ENCODE measurements around the gene YJEFN3. TPM values are rescaled to one million over a fixed set of nuclear protein-coding genes. Genes with fewer than 3 reads are reported as not detected.

YJEFN3 gene
- total RNA-seq, 1 experiment from 2014 or later, result 18.5 TPM

DNA sequence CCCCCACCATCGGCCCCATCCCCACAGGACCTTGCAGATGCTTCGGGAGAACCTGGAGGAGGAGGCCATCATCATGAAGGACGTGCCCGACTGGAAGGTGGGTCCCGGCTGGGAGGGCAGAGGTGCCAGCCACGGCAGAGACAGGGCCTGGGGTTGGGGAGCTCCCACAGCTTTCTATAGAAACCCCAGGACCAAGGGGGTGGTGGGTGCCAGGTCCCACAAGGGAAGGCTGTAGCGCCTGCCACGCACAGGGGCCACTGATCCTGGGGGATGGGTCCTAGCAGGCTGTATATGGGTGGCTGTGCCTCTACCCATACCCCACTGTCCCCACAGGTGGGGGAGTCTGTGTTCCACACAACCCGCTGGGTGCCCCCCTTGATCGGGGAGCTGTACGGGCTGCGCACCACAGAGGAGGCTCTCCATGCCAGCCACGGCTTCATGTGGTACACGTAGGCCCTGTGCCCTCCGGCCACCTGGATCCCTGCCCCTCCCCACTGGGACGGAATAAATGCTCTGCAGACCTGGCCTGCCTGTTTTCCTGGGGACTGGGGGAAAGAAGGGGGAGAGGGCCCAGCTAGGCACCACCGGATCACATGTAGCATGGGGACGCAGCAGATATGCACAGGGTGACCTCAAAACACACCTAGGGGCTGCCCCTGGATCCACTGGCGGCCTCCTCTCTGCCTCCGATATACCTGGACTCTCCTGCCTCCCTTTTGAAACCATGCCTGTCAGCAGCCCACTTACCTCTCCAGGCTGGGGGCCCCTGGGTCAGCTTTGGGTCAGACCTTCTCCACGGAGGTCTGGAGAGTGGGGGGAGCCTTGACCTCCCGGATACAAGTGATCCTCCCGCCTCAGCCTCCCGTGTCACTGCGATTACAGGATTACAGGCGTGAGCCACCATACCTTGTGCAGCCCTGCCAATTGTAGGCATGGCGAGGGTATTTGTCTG, 761 bp upstream of the YJEFN3 start:
- Histone ChIP-seq H3K36me3 (ENCODE audit: low read depth) (peaks cover 5% of the 10 kb centered on the region; the same call in 1 of the 2 replicates), H3K27ac (no peak overlapping the region), H3K9me2 (ENCODE audit: insufficient read depth) (no peaks in the 10 kb centered on the region), H3K9me3 (ENCODE audit: insufficient read depth, low read depth) (no peaks in the 10 kb centered on the region), H3K79me2 (ENCODE audit: low read depth) (peaks cover 2% of the 10 kb centered on the region), H4K20me1 (ENCODE audit: insufficient read depth) (peaks cover 37% of the 10 kb centered on the region), H2AFZ (no peak overlapping the region), H3K4me3 (no peak overlapping the region), H3K27me3 (ENCODE audit: insufficient read depth, low read depth) (no peaks in the 10 kb centered on the region), H3K4me1 (replicated peaks; ENCODE audit: insufficient read depth) (no peaks in the 10 kb centered on the region), H3F3A (ENCODE audit: insufficient read depth, low read depth) (peaks cover 25% of the 10 kb centered on the region), H3K4me2 (no peak overlapping the region)
- intact Hi-C loops (cut with micrococcal nuclease; ENCODE audit: unreplicated experiment), result no loop called here
- ChIA-PET CTCF (interaction anchor here (0.6 kb wide), 2 partner anchors 25 to 84 kb away, joined by 3 to 5 read pairs; no protein-coding TSS in a partner anchor), POLR2A (ENCODE audit: unreplicated experiment) (no interaction called here)
- no TSS peak for BruUV-seq (replicated peaks)
- DNase-seq, result no peak
- TF ChIP-seq, protein P1, sequence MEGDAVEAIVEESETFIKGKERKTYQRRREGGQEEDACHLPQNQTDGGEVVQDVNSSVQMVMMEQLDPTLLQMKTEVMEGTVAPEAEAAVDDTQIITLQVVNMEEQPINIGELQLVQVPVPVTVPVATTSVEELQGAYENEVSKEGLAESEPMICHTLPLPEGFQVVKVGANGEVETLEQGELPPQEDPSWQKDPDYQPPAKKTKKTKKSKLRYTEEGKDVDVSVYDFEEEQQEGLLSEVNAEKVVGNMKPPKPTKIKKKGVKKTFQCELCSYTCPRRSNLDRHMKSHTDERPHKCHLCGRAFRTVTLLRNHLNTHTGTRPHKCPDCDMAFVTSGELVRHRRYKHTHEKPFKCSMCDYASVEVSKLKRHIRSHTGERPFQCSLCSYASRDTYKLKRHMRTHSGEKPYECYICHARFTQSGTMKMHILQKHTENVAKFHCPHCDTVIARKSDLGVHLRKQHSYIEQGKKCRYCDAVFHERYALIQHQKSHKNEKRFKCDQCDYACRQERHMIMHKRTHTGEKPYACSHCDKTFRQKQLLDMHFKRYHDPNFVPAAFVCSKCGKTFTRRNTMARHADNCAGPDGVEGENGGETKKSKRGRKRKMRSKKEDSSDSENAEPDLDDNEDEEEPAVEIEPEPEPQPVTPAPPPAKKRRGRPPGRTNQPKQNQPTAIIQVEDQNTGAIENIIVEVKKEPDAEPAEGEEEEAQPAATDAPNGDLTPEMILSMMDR (conservative IDR thresholded peaks at IDR 0.05), result no peak
- no peak for TF ChIP-seq EZH2 (IDR thresholded peaks at IDR 0.05; ENCODE audit: low read depth)

DNA sequence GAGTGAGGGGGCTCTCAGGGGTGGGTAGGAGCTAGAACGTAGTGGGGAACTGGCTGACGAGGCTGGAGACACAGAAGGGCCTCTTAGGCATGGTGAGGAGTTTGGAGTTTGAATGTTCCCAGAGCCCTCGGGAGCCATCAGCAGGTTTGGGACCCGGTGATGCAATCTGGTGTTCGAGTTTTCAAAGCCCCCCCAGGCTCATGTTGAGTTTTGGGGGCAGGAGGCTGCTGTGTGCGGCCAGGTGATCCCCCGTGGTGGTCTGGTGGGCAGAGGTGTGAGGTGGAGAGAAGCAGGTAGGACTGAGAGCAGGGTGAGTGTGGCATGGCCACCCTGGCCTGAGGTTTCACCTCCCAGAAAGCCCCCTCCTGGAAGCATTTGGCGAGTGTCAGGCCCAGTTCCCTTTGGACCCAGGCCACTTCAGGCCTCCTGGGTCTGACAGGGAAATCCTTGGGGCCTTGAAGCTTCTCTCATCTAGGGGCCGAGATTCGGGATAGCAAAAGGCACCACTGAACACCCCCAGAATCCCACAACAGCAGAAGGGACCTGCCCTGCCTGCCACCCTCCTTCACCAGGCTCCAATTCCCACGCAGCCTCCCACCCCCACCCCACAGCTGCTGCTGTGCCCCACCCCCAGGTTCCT, 1.2 kb downstream of the YJEFN3 start:
- Histone ChIP-seq H3K36me3 (ENCODE audit: low read depth) (peaks cover 5% of the 10 kb centered on the region; the same call in 1 of the 2 replicates), H3K9me3 (ENCODE audit: insufficient read depth, low read depth) (no peaks in the 10 kb centered on the region), H3K27me3 (ENCODE audit: insufficient read depth, low read depth) (no peaks in the 10 kb centered on the region), H2AFZ (no peak overlapping the region), H3K79me2 (ENCODE audit: low read depth) (no peaks in the 10 kb centered on the region), H3F3A (ENCODE audit: insufficient read depth, low read depth) (peaks cover 38% of the 10 kb centered on the region), H4K20me1 (ENCODE audit: insufficient read depth) (peaks cover 17% of the 10 kb centered on the region), H3K9me2 (ENCODE audit: insufficient read depth) (no peaks in the 10 kb centered on the region), H3K4me2 (no peak overlapping the region), H3K27ac (no peak overlapping the region), H3K4me3 (no peak overlapping the region), H3K4me1 (replicated peaks; ENCODE audit: insufficient read depth) (no peaks in the 10 kb centered on the region)
- no peak for DNase-seq
- TF ChIP-seq, protein P1 (conservative IDR thresholded peaks at IDR 0.05), result no peak
- no peak for TF ChIP-seq EZH2 (IDR thresholded peaks at IDR 0.05; ENCODE audit: low read depth)
- intact Hi-C loops (cut with micrococcal nuclease; ENCODE audit: unreplicated experiment), result loop anchor here (5.0 to 10.0 kb wide), 2 partner anchors 245 to 747 kb away; no protein-coding TSS in a partner anchor
- CTCF ChIA-PET, result no interaction called here
- POLR2A ChIA-PET (ENCODE audit: unreplicated experiment), result no interaction called here
- BruUV-seq (replicated peaks), result no TSS peak

DNA sequence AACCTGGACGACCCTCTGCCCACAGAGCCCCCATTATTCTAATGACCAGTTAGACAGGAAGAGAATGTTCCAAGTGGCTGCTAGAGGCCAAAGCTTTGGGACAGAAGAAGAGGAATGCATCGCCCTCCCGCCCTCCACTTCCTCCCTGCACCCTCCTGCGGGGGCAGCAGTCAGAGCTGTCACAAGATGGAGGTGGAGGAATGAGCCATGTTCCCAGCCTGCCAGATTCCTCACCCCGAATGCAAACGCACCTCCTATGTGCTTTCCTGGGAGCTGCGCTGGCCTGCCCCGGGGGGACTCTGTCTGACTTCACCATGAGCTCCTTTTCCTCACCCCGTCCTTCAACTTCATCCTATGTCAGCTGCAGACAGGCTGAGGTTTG, 1.7 kb downstream of the YJEFN3 start:
- Histone ChIP-seq H4K20me1 (ENCODE audit: insufficient read depth) (peaks cover 12% of the 10 kb centered on the region; the same call in 1 of the 2 replicates), H3K4me2 (no peak overlapping the region), H3K4me3 (no peak overlapping the region), H3K79me2 (ENCODE audit: low read depth) (no peaks in the 10 kb centered on the region), H3F3A (ENCODE audit: insufficient read depth, low read depth) (peaks cover 38% of the 10 kb centered on the region), H3K4me1 (replicated peaks; ENCODE audit: insufficient read depth) (no peaks in the 10 kb centered on the region), H3K9me2 (ENCODE audit: insufficient read depth) (no peaks in the 10 kb centered on the region), H3K27me3 (ENCODE audit: insufficient read depth, low read depth) (no peaks in the 10 kb centered on the region), H2AFZ (no peak overlapping the region), H3K36me3 (ENCODE audit: low read depth) (peaks cover 5% of the 10 kb centered on the region; the same call in 1 of the 2 replicates), H3K27ac (no peak overlapping the region), H3K9me3 (ENCODE audit: insufficient read depth, low read depth) (no peaks in the 10 kb centered on the region)
- CTCF ChIA-PET, result no interaction called here
- no TSS peak for BruUV-seq (replicated peaks)
- TF ChIP-seq EZH2 (IDR thresholded peaks at IDR 0.05; ENCODE audit: low read depth), result no peak
- TF ChIP-seq, protein P1 (conservative IDR thresholded peaks at IDR 0.05), result no peak
- POLR2A ChIA-PET (ENCODE audit: unreplicated experiment), result no interaction called here
- intact Hi-C loops (cut with micrococcal nuclease; ENCODE audit: unreplicated experiment), result loop anchor here (5.0 to 10.0 kb wide), 2 partner anchors 244 to 747 kb away; no protein-coding TSS in a partner anchor
- no peak for DNase-seq

Measured in PC-9 (cell line).